NCI-H187 (cell line): ENCODE results near the gene ARPP21.

Source experiments
- DNase-seq, 2 experiments: peaks; one replicate each; lab custom pipeline; 2025; lab: John Stamatoyannopoulos, UW

ARPP21 gene

DNA sequence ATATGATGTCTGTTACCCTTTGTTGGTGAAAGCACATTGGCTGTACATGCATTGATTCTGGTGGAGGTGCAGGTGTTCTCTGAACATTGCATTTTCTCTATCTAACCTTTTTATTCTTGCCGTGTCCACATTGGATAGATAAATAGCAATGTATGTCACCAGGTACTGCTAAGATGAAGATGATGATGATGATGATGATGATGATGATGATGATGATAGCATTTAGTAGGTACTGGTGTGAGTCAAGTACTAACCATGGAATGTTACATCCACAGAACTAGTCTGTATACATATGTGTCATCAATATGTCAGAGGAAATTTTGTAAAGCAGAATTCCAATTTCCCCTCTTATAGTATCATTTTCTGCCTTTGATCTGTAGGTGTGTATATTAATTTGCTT is 36.3 kb downstream of the ARPP21 start:
- DNase-seq: no peak

GRCh38 chr3:35677797-35678196 is 38.5 kb downstream of the ARPP21 start:
- no peak for DNase-seq

DNA sequence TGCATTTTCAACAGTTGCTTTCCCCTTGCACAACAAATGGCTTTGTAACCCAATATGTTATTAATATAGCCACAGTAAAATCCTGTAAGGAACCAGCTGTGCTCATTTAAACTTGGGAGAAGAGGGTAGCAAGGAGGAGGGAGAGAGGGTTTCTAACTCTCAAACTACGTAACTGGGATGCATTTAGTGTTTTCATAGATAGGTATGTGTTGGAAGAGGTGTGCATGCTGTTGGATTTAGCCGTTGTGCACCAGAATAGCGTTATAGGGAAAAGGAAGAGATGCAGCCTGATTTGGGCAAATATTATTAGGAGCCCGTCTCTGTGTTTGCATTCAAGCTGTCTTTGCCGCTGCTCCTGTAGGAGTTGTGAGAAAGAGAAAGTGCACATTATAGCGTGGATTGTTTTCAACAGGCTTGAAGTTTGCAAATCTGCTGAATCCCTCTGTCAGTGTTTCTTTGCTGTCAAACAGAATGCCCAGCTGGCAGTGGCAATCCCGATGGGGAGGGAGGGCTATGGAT is 39.4 kb downstream of the ARPP21 start:
- DNase-seq: no peak

DNA sequence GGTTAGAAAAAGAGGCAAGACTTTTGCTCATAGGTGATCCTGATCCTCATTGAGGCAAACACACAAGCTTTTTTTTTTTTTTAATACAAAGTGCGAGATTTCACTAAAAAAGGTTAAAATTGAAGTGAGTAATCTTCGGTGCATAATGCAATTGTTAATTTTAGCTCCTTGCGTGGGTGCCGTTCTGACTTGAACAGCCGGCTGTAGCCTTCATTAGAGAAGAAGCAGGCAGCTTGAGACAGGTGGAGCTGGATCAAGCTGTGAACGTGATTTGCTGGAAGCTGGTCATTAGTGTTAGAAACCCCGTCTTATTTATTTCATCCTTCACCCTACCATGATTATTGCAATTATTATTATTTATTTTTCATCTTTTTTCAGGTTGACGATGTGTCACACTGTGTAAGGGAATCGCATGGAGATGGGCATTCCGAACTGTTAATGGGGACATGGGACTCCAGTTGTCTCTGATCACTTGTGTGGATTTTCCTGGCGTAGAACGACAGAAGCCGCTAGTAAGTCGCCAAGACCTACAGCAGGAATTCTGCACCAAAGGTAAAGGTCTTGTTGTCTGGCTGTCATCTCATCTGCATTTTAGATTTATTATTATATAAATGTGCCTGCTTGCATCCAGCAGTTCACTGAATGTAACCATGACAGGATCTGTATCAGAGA is 40.2 kb downstream of the ARPP21 start:
- DNase-seq: no peak

DNA sequence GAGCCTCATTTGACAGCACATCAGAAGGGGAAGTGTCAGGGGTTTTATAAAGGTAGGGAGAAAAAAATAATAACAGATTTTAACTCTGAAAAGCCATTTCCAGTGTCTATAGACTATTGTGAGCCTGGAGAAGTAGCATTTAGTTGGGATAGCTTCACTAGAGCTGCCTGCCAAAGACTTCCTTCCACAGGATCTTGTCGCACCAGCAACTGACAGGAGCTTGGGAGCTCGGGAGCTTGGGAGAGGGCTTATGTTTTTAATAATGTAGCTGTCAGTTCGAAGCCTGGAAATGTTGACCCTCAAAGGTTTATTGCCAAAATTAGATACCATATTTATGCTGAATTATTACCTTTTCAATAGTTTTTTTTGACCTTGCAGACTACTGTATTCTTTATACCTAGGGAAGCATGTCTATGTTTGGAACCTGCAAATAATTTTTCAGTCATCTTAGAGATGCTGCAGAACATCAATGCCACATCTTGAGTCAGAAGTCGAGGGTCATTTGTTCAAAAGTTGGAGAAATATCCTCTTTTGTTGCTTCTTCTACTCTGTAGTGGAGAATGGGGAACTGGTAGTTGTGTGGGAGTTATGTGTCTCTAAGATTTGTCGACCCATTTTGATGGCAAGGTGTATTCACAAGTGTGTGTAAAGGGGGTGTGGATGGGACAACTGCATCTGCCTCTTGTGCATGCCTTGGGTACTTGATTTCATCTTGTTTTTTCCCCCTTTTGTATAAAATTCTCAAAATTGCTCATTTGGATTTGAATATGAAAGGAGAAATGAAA is 41.7 kb downstream of the ARPP21 start:
- no peak for DNase-seq

DNA sequence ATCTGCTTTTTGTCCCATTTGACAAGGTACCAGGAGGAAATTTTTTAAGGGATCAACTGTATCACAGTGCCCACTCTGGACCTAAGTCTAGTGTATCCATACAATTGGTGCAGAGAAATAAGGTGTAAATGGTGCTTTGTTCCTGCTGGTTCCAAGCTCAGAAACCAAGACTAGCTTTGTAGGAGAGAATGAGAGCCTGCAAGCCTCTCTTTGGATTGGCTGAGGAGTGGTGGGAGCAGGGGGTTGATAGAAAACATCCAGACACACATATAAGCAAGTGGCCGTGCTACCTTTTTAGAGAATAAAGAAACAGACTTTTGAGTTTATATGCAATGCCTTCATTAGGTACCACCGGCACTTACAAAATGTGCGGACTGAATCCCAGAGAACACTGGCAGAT is 45.8 kb downstream of the ARPP21 start:
- no peak for DNase-seq

DNA sequence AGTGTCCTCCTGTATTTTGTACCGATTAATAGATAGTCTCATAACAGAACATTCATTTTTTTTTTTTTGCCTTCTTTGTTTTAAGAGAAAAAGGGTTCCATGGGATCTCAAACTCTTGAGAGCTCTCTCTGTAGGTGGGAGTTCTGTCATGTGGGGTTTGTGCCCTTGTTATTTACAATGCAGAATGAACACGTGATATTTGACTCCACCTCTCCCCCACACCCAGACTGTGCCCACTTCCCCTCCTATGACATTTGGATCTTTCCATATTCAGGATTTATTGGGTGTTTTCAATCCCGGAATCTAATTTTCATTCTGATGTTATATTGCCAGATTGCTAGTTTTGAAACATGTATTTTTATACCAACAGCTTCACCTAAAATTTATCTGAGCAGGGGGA is 49.5 kb downstream of the ARPP21 start:
- DNase-seq: no peak

- DNase-seq: no peak
These were observed 50.9 kb downstream of the ARPP21 start for GRCh38 chr3:35690271-35690670.

DNA sequence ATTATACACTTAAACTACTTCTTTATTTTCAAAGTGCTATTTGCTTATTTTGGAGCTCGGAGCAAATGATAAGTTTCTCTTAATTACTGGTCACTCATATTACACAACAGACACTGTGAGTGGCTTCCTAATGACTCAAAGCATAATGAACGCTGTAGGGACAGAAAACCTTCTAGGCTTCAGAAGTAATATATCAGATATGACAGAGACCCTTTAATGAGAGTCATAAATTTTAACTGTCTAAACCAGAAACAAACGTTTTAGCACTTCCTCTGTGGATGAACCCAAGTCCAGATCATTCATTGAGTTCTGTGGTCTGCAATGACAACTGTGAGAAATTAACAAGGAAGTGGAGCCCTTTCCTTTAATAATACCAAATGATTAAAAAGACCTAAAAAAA is 66.6 kb downstream of the ARPP21 start:
- no peak for DNase-seq

GRCh38 chr3:35707904-35708303 is 68.6 kb downstream of the ARPP21 start:
- DNase-seq: no peak

GRCh38 chr3:35708394-35709271 is 69.3 kb downstream of the ARPP21 start:
- no peak for DNase-seq

- DNase-seq: no peak
These were observed 70.4 kb downstream of the ARPP21 start for GRCh38 chr3:35709691-35710090.

DNA sequence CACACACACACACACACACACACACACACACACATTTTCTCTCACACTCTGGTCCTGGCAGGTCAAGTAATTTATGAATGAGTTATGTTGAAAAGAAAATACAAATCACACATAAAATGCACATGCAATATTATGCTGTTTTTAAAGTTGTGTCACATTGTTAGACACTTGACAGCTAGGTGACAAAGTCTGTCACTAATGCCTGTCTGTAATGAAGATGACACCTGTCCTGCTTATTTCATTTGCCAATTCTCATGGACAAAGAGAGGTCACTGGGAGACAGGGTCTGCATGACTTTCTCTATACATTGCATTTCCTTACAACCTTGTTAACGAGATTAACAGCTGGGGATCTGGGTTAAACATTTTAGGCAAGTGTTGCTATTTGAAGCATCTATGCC is 71.2 kb downstream of the ARPP21 start:
- DNase-seq: no peak

- DNase-seq: no peak
These were observed 79.6 kb downstream of the ARPP21 start for GRCh38 chr3:35718921-35719320.

DNA sequence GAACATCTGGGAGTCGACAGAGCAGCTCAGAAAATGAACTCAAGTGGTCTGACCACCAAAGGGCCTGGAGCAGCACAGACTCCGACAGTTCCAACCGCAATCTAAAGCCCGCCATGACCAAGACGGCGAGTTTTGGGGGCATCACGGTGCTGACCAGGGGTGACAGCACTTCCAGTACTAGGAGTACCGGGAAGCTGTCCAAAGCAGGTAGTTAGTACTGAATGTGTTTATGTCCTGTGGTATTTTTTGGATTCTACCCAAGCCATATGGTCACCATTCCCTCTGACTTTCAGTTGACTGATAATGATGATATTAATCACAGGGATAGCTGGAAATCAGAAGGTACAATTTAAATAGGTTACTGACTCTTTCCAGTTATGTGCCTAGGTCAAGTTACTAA is 82.3 kb downstream of the ARPP21 start:
- DNase-seq: no peak

GRCh38 chr3:35722902-35723301 is 83.6 kb downstream of the ARPP21 start:
- no peak for DNase-seq

DNA sequence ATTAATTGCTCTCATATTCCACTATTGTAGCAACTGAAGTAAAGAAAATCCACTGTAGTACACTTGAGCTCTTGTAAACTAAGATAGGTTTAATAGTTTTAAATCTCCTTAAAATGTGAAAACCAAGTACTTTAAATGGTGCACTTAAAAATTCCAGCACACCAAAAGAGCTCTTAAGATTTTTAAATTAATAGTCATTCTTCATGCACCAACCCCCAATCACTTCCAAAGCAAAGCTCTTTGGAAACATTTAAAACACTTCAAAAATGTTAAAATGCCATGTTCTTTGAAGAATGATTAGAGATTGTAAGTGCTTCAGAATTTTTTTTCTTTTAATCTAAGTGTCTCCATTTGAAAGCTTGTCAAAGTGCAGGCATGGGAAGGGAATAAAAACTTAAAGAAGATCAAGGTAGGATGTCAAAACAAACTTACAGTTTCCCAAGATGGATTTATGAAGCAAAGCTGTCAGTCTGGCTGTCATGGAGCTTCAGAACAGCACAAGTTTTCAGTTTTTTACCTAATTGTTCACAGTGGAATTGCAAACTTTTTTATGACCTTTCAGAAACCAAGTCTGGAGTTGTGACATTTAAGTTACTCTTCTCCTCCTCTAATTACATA is 84.3 kb downstream of the ARPP21 start:
- no peak for DNase-seq

DNA sequence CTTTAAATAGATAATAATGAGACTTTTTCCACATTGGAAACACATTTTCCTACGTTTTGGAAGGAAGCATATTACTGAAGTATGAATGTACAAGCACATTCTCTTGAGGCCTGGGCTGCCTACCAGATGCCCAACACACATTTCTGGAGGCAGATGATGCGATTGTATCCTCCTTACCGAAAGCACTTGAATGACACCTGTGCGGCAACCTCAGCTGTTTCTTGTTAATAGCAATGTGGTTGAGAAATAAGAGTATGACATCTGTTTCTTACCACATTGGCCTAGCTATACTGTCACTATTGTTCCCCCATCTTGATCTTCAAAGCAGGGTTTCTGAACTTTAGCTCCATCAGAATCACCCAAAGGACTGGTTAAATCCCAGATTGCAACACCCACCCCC is 84.8 kb downstream of the ARPP21 start:
- DNase-seq: no peak

DNA sequence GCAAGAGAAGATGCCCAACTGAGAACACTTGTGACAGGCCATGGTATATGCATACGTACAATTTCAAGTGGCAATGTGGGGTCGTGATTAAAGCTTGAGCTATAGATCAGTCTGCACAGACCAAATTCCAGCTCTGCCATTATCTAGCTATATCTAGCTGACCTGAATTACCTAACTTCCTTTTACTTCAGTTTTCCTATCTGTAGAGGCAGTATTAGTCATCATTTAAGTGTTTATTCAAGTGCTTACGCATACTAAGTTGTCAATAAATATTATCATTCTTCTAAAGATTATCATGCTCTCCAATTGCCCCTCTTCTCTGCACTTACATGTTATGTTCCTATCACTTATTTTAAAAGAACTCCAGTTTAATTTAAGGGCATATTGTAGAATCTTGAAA is 87.9 kb downstream of the ARPP21 start:
- no peak for DNase-seq

DNA sequence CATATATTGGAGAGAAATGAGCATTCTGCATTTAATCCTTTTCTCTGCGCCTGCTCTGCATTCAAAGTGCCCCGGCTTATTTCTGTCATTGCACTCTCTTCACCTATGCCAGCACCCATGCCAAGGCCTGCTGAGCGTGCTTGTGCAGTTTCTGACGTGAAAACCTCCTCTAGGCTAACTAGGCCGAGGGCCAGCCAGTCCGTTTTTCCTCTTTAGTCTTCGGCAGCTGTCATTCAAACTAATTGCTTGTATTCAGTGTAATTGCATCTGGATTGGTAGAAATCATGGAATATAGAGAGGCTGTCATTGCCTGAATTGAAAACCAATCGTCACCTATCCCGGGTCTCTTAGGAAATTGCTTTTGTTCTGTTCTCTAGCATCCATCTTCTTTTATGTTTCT is 94.0 kb downstream of the ARPP21 start:
- no peak for DNase-seq

DNA sequence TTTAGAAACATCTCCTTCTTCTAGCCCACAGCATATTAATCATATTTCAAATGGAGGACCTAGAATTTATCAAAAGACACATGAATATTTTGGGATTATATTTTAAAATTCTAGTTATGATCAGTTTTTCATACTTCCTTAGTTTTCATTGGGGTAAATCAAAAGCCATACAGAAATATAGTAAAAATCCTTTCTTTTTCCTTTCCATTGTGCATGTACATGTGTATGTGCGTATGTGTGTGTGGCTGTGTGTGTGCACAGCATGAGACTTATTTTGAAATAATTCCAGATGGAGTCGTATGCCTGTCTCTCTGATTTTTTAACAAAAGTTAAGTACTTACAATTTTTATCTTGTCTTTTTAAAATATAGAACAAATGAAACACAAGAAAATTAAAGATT is 94.5 kb downstream of the ARPP21 start:
- DNase-seq: no peak

DNA sequence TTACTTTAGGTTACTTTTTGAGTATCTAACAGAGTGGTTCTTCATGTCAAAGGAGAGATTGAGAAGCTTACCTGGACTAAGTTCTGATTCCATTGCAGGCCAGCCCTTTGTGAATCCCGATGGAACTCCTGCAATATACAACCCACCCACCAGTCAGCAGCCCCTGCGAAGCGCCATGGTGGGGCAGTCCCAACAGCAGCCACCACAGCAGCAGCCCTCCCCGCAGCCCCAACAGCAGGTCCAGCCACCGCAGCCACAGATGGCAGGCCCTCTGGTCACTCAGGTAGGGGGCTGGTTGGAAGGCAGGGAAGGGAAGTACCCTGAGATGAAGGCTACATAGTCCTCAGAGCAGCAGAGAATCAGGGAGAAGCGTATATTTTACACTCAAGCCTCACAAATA is 97.8 kb downstream of the ARPP21 start:
- no peak for DNase-seq
